ENCODE measurements around the gene FAT2.

DNA sequence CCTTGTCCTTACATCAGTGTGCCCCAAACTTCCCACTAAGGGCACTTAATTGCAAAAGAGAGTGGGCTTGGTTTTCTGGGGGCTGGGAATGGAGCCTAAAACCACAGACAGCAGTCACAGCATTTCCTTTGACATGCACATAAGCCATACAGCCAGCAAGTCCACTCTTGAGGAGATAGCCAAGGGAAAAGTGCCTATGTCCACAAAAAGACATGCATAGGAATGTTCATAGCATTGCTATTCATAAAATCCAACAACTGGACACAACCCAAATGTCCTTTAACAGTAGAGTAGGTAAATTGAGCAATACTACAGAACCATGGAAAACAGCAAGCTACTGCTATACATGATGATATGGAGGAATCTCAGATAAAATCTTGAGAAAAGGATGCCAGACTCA, 11.7 kb upstream of the FAT2 start:
- TF ChIP-seq EZH2 (IDR thresholded peaks at IDR 0.05; ENCODE audit: borderline replicate concordance, low read depth, low read length, poor library complexity, severe bottlenecking): no peak
- TF ChIP-seq, protein P1, sequence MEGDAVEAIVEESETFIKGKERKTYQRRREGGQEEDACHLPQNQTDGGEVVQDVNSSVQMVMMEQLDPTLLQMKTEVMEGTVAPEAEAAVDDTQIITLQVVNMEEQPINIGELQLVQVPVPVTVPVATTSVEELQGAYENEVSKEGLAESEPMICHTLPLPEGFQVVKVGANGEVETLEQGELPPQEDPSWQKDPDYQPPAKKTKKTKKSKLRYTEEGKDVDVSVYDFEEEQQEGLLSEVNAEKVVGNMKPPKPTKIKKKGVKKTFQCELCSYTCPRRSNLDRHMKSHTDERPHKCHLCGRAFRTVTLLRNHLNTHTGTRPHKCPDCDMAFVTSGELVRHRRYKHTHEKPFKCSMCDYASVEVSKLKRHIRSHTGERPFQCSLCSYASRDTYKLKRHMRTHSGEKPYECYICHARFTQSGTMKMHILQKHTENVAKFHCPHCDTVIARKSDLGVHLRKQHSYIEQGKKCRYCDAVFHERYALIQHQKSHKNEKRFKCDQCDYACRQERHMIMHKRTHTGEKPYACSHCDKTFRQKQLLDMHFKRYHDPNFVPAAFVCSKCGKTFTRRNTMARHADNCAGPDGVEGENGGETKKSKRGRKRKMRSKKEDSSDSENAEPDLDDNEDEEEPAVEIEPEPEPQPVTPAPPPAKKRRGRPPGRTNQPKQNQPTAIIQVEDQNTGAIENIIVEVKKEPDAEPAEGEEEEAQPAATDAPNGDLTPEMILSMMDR (conservative IDR thresholded peaks at IDR 0.05; ENCODE audit: low read depth, low read length): no peak
